HG02973 (cell line): ENCODE results near the gene GCK.
"Not testable (repeated sequence)": the region's sequence is repeated elsewhere in the genome, so short reads cannot be mapped to it uniquely, and the experiment has no call there.

ENCODE experiments used
- ATAC-seq: cut with Tn5 transposase; IDR thresholded peaks from one replicate; pipeline ENCODE4 v1.9.1; 2021; ENCODE audit warnings: moderate library complexity; ENCODE audit not compliant: unreplicated experiment

GCK gene

GRCh38 chr7:44184206-44184872, 4.9 kb downstream of the GCK start:
- no peak for ATAC-seq

- ATAC-seq, result no peak
Measured at GRCh38 chr7:44183386-44183785, 5.9 kb downstream of the GCK start.

- ATAC-seq, result no peak
Measured at GRCh38 chr7:44182827-44183226, 6.4 kb downstream of the GCK start.

GRCh38 chr7:44180631-44181030, 8.6 kb downstream of the GCK start:
- ATAC-seq, result no peak

- no peak for ATAC-seq
Measured at GRCh38 chr7:44177570-44178131, 11.6 kb downstream of the GCK start.

GRCh38 chr7:44176486-44176885, 12.8 kb downstream of the GCK start:
- no peak for ATAC-seq

GRCh38 chr7:44175730-44176129, 13.5 kb downstream of the GCK start:
- no peak for ATAC-seq

- ATAC-seq, result not testable (repeated sequence)
Measured at GRCh38 chr7:44174694-44174948, 14.6 kb downstream of the GCK start.

GRCh38 chr7:44173911-44174693, 15.1 kb downstream of the GCK start:
- ATAC-seq, result no peak

GRCh38 chr7:44172803-44173424, 16.3 kb downstream of the GCK start:
- ATAC-seq, result no peak

GRCh38 chr7:44172352-44172751, 16.9 kb downstream of the GCK start:
- no peak for ATAC-seq

GRCh38 chr7:44171901-44172300, 17.3 kb downstream of the GCK start:
- ATAC-seq, result not testable (repeated sequence)

GRCh38 chr7:44167920-44168319, 21.3 kb downstream of the GCK start:
- ATAC-seq, result no peak

- ATAC-seq, result no peak
Measured at GRCh38 chr7:44163591-44163990, 25.6 kb downstream of the GCK start.

GRCh38 chr7:44162785-44163395, 26.3 kb downstream of the GCK start:
- ATAC-seq, result no peak

- ATAC-seq, result no peak
Measured at GRCh38 chr7:44162179-44162578, 27.1 kb downstream of the GCK start.

- ATAC-seq, result no peak
Measured at GRCh38 chr7:44161371-44161770, 27.9 kb downstream of the GCK start.

- no peak for ATAC-seq
Measured at GRCh38 chr7:44159824-44160630, 29.2 kb downstream of the GCK start.

GRCh38 chr7:44158873-44159631, 30.2 kb downstream of the GCK start:
- no peak for ATAC-seq
